ENCODE results near the gene NOS1AP.

DNA sequence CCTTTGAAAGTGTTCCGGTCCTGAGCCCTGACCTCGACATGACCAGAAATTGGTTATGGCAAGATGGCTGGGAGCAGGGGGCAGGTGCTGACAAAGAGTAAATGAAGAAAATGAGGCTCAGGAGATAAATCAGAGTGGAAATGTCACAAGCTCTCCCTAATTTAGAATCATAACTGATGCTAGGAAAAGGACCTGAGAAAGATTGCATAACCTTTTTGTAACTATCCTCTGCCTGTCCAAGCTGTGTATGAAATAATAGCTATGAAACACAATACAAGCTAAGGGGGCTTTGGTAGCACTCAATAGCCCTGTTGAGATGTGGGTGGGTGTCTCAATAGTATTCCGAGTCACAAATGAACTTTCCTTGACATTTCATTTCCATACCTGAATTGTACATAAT lies 12.9 kb upstream of the NOS1AP start:
- TF ChIP-seq, protein P1, sequence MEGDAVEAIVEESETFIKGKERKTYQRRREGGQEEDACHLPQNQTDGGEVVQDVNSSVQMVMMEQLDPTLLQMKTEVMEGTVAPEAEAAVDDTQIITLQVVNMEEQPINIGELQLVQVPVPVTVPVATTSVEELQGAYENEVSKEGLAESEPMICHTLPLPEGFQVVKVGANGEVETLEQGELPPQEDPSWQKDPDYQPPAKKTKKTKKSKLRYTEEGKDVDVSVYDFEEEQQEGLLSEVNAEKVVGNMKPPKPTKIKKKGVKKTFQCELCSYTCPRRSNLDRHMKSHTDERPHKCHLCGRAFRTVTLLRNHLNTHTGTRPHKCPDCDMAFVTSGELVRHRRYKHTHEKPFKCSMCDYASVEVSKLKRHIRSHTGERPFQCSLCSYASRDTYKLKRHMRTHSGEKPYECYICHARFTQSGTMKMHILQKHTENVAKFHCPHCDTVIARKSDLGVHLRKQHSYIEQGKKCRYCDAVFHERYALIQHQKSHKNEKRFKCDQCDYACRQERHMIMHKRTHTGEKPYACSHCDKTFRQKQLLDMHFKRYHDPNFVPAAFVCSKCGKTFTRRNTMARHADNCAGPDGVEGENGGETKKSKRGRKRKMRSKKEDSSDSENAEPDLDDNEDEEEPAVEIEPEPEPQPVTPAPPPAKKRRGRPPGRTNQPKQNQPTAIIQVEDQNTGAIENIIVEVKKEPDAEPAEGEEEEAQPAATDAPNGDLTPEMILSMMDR (IDR thresholded peaks at IDR 0.05; ENCODE audit: low read length), result no peak
- no peak for TF ChIP-seq EZH2 (IDR thresholded peaks at IDR 0.05; ENCODE audit: borderline replicate concordance, low read length)

Measured in OCI-LY1 (cell line).